GM12873 (cell line): ENCODE data around the gene RHBDD1.

ENCODE experiments used
- CTCF ChIP-seq: IDR thresholded peaks from 2 replicates; pipeline ENCODE4 v1.5.1; 2012; ENCODE audit warnings: low read depth, mild to moderate bottlenecking, moderate library complexity, low read length, control low read depth; ENCODE audit not compliant: insufficient read depth; ENCODE audit errors: missing control alignments

Gene RHBDD1

GRCh38 chr2:227036527-227036926 lies 200.7 kb downstream of the RHBDD1 start:
- no peak for TF ChIP-seq CTCF

- TF ChIP-seq CTCF, result no peak
Observed at GRCh38 chr2:227038550-227039189, 202.8 kb downstream of the RHBDD1 start.

- no peak for TF ChIP-seq CTCF
Observed at GRCh38 chr2:227043981-227044380, 208.1 kb downstream of the RHBDD1 start.
